ENCODE results near the gene TTC24. TPM values are rescaled to one million over a fixed set of nuclear protein-coding genes. Genes with fewer than 3 reads are reported as not detected.

Gene TTC24
- total and polyA plus RNA-seq, 10 of the 15 experiments (the other 5 are each of a cell fraction or from before 2014, with no cell fraction given) = 0.05 to 6.4 (median 2.9) TPM; not detected in 1

DNA sequence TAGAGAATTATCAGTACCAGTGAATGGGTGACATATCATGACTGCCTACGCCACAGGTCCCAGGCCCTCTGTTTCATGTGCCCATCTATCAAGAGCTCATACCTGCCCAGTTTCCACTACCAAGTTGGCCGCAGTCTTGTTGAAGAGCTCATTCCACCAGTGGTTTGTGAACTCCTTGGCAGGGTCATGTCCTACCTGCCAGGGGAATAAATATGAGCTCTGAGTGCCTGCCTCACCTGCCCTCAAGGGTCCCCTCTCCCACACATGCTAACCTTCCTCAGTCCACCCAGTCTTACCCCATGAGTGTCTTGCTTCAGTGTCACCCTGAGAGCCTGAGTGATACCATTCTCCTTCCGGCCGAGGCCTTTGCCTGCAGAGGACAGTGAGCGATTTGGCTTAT is 18.6 kb downstream of the TTC24 start:
- H4K20me1 ChIP-seq (ENCODE audit: control insufficient read depth, insufficient read depth) = no peaks in the 10 kb centered on the region
- H3K79me2 ChIP-seq (ENCODE audit: control insufficient read depth, insufficient read depth, low read length) = peaks cover 32% of the 10 kb centered on the region
- FAIRE-seq (no peak), DNase-seq (ENCODE audit: low read depth, low spot score) (no peak), ATAC-seq (no peak)
- H3K4me3 ChIP-seq = no peak overlapping the region
- H3K4me1 ChIP-seq (ENCODE audit: control insufficient read depth, insufficient read depth, low read length) = peaks cover 9% of the 10 kb centered on the region
- H3K9ac ChIP-seq (ENCODE audit: control insufficient read depth, insufficient read depth, low read length) = no peak overlapping the region
- no peak overlapping the region for H3K4me2 ChIP-seq (ENCODE audit: control insufficient read depth, insufficient read depth)
- intact Hi-C loops (cut with micrococcal nuclease; ENCODE audit: unreplicated experiment) = no loop called here
- H3K27me3 ChIP-seq (replicated peaks in 1 of 2; ENCODE audit: control insufficient read depth in 2 of 2, insufficient read depth in 2 of 2, low read length in 1 of 2) = no peaks in the 10 kb centered on the region
- ChIA-PET POLR2A (no interaction called here), CTCF (interaction anchor here (1.1 to 4.9 kb wide), 6 partner anchors 10 to 152 kb away, joined by 3 to 22 read pairs (median 4); no protein-coding TSS in a partner anchor), RAD21 (ENCODE audit: unreplicated experiment) (interaction anchor here (1.0 kb wide), 1 partner anchor 113 kb away, joined by 3 read pairs; no protein-coding TSS in a partner anchor), SMC1A (ENCODE audit: uncharacterized antibody, unreplicated experiment) (interaction anchor here (0.6 kb wide), 1 partner anchor 663 kb away, joined by 3 read pairs; no protein-coding TSS in a partner anchor)
- WGBS (ENCODE audit: insufficient coverage, insufficient replicate concordance, low lambda C conversion rate, missing lambda C conversion rate) = 95% methylated on average over 5 of the region's 5 CpGs
- TF ChIP-seq RUNX3 (IDR thresholded peaks at IDR 0.05; ENCODE audit: low read length) (no peak), ZZZ3 (IDR thresholded peaks at IDR 0.05; ENCODE audit: control insufficient read depth, insufficient read length, low read depth) (no peak), POLR2A (IDR thresholded peaks at IDR 0.05; ENCODE audit: low read depth, low read length) (0 out of 2 replicates have a peak, but pooled peaks have one; percentile 29), IKZF1 (conservative IDR thresholded peaks at IDR 0.05) (no peak)
- H3K27ac ChIP-seq (ENCODE audit: control insufficient read depth, insufficient read depth) = no peak overlapping the region
- TSS peak; percentile 0 for BruUV-seq (replicated peaks)
- H3K9me3 ChIP-seq (replicated peaks; ENCODE audit: control insufficient read depth, insufficient read depth, low read length) = no peaks in the 10 kb centered on the region
- peaks cover 27 to 31% of the 10 kb centered on the region in 2 experiments; a peak in 3 of 4 replicates for H3K36me3 ChIP-seq (ENCODE audit: control insufficient read depth in 2 of 2, insufficient read depth in 2 of 2, low read length in 1 of 2)
- H2AFZ ChIP-seq (ENCODE audit: control insufficient read depth, low read depth, low read length) = no peak overlapping the region
- in situ Hi-C loops (cut with MboI) = no loop called here

DNA sequence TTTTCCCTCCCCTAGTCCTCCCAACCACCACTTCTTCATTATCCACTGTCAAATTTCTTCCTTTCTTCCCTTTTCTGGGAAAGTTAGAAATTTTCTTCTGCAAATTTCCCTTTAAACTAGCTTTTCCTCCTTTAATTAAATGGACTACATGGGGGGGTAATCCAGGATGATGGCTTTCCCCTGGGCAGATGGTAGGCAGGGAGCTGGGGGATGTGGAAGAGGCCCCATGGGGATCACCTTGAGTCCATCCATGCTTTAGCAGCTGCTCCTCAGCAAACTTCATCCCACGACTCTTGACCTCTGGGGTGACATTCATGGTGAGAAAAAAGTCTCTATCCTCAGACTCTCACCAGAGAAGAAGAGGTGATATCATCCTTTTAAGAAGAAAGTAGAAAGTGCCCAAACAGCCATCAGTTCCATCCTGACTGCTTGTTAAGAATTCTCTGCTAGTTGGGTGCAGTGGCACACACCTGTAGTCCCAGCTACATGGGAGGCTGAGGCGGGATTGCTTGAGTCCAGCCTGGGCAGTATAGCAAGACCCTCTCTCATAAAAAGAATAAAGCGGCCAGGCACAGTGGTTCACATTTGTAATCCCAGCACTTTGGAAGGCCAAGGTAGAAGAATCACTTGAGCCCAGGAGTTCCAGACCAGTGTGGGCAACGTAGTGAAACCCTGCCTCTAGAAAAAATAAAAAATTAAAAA is 19.4 kb downstream of the TTC24 start:
- peaks cover 32% of the 10 kb centered on the region for H3K79me2 ChIP-seq (ENCODE audit: control insufficient read depth, insufficient read depth, low read length)
- in situ Hi-C loops (cut with MboI) = no loop called here
- 0 out of 2 replicates have a peak, but pooled peaks have one; percentile 0 for TF ChIP-seq POLR2A (IDR thresholded peaks at IDR 0.05; ENCODE audit: low read depth, low read length)
- TF ChIP-seq HCFC1 (IDR thresholded peaks at IDR 0.05; ENCODE audit: low read length) = no peak
- peak overlapping the region; percentile 97; the same call in 1 of the 2 replicates for H3K4me2 ChIP-seq (ENCODE audit: control insufficient read depth, insufficient read depth)
- ChIA-PET SMC1A (ENCODE audit: uncharacterized antibody, unreplicated experiment) (interaction anchor here (0.5 to 7.7 kb wide), 5 partner anchors 7 to 874 kb away, joined by 3 to 47 read pairs (median 4); partner anchors contain the start of gene NAXE), CTCF (interaction anchor here (0.7 to 5.0 kb wide), 12 partner anchors 7 to 153 kb away, joined by 3 to 49 read pairs (median 4); partner anchors contain the start of gene NAXE), POLR2A (interaction anchor here (0.6 to 4.3 kb wide), 5 partner anchors 7 to 141 kb away, joined by 3 to 39 read pairs (median 3); partner anchors contain the start of genes ISG20L2, METTL25B and NAXE), RAD21 (ENCODE audit: unreplicated experiment) (interaction anchor here (1.0 to 1.3 kb wide), 2 partner anchors 91 to 113 kb away, joined by 3 to 4 read pairs; no protein-coding TSS in a partner anchor)
- H3K4me1 ChIP-seq (ENCODE audit: control insufficient read depth, insufficient read depth, low read length) = peaks cover 9% of the 10 kb centered on the region
- no peak overlapping the region for H3K4me3 ChIP-seq
- no peaks in the 10 kb centered on the region for H4K20me1 ChIP-seq (ENCODE audit: control insufficient read depth, insufficient read depth)
- 82% methylated on average over 4 of the region's 4 CpGs for WGBS (ENCODE audit: insufficient coverage, insufficient replicate concordance, low lambda C conversion rate, missing lambda C conversion rate)
- ATAC-seq = no peak
- peak overlapping the region; percentile 29; the same call in 1 of the 2 replicates for H3K9ac ChIP-seq (ENCODE audit: control insufficient read depth, insufficient read depth, low read length)
- peaks cover 23 to 27% of the 10 kb centered on the region in 2 experiments; a peak in 3 of 4 replicates for H3K36me3 ChIP-seq (ENCODE audit: control insufficient read depth in 2 of 2, insufficient read depth in 2 of 2, low read length in 1 of 2)
- H3K27me3 ChIP-seq (replicated peaks in 1 of 2; ENCODE audit: control insufficient read depth in 2 of 2, insufficient read depth in 2 of 2, low read length in 1 of 2) = no peaks in the 10 kb centered on the region
- FAIRE-seq = no peak
- BruUV-seq (replicated peaks) = no TSS peak
- no peak overlapping the region for H2AFZ ChIP-seq (ENCODE audit: control insufficient read depth, low read depth, low read length)
- no peaks in the 10 kb centered on the region for H3K9me3 ChIP-seq (replicated peaks; ENCODE audit: control insufficient read depth, insufficient read depth, low read length)
- no peak for DNase-seq (ENCODE audit: low read depth, low spot score)
- no peak overlapping the region for H3K27ac ChIP-seq (ENCODE audit: control insufficient read depth, insufficient read depth)
- intact Hi-C loops (cut with micrococcal nuclease; ENCODE audit: unreplicated experiment) = no loop called here

All from GM12878 (cell line).